Uterus (tissue), 2 donors: ENCODE data around the gene LLPH.

ENCODE experiments used
- CTCF ChIP-seq, 4 experiments: fragments of 200-600 bp in 2 of 4; fragments of 450-650 bp in 2 of 4; sonication (generic) in 2 of 4; IDR thresholded peaks; one replicate each; pipeline ENCODE4 v1.5.1; 2016 to 2019; ENCODE audit warnings: antibody characterized with exemption in 4 of 4, mild to moderate bottlenecking in 2 of 4, moderate library complexity in 1 of 4
- POLR2A ChIP-seq, 2 donors: fragments of 450-650 bp; IDR thresholded peaks; one replicate each; pipeline ENCODE4 v1.6.1; 2016; ENCODE audit warnings: antibody characterized with exemption in 2 of 2, mild to moderate bottlenecking in 1 of 2, moderate library complexity in 1 of 2

GRCh38 chr12:66085998-66086397 is 44.6 kb downstream of the LLPH start:
- TF ChIP-seq CTCF (IDR thresholded peaks at IDR 0.05): no peak
- no peak for TF ChIP-seq POLR2A (IDR thresholded peaks at IDR 0.05)
